Renal cortical epithelial cell (primary cell): ENCODE measurements around the gene HERPUD1. TPM values are rescaled to one million over a fixed set of nuclear protein-coding genes. Genes with fewer than 3 reads are reported as not detected.
"Not testable (repeated sequence)": the region's sequence is repeated elsewhere in the genome, so short reads cannot be mapped to it uniquely, and the experiment has no call there.

Experiments used
- DNase-seq: peaks from one replicate; pipeline ENCODE4 v3.0.0-alpha.2; 2011; ENCODE audit warnings: low read depth
- total RNA-seq: library from RNA; depleted of rRNA; stranded (reverse); fragments of >200 nt; gene quantifications from 2 replicates; pipeline ENCODE4 v1.2.3, GENCODE V29; 2014

Gene HERPUD1
- total RNA-seq, 1 donor from 2014 or later = 252 TPM

GRCh38 chr16:56956076-56956475, 24.1 kb downstream of the HERPUD1 start:
- no peak for DNase-seq

- no peak for DNase-seq
These were observed 24.8 kb downstream of the HERPUD1 start for GRCh38 chr16:56956756-56957155.

GRCh38 chr16:56960681-56961281, 28.8 kb downstream of the HERPUD1 start:
- DNase-seq = no peak

GRCh38 chr16:56961386-56961785, 29.4 kb downstream of the HERPUD1 start:
- no peak for DNase-seq

GRCh38 chr16:56961851-56962281, 29.9 kb downstream of the HERPUD1 start, which contains the start of gene CETP:
TSS of gene CETP (plus strand) at chr16:56961950. CDS start at chr16:56961980, 30 bp downstream.
- DNase-seq = no peak

- DNase-seq = peak; percentile 83
These were observed 32.6 kb downstream of the HERPUD1 start for GRCh38 chr16:56964243-56965148.

- peak; percentile 75 for DNase-seq
These were observed 33.5 kb downstream of the HERPUD1 start for GRCh38 chr16:56965149-56966092.

GRCh38 chr16:56966093-56966475, 34.1 kb downstream of the HERPUD1 start:
- no peak for DNase-seq

GRCh38 chr16:56967733-56968132, 35.8 kb downstream of the HERPUD1 start:
- DNase-seq = peak; percentile 37

GRCh38 chr16:56969769-56970168, 37.8 kb downstream of the HERPUD1 start:
- no peak for DNase-seq

- no peak for DNase-seq
These were observed 39.2 kb downstream of the HERPUD1 start for GRCh38 chr16:56970934-56971767.

- DNase-seq = no peak
These were observed 39.8 kb downstream of the HERPUD1 start for GRCh38 chr16:56971768-56972043.

GRCh38 chr16:56972403-56973293, 40.7 kb downstream of the HERPUD1 start:
- no peak for DNase-seq

GRCh38 chr16:56973294-56973689, 41.4 kb downstream of the HERPUD1 start:
- DNase-seq = no peak

- not testable (repeated sequence) for DNase-seq
These were observed 42.0 kb downstream of the HERPUD1 start for GRCh38 chr16:56973899-56974298.

GRCh38 chr16:56974549-56975300, 42.8 kb downstream of the HERPUD1 start:
- DNase-seq = no peak

- DNase-seq = no peak
These were observed 43.8 kb downstream of the HERPUD1 start for GRCh38 chr16:56975714-56976113.

GRCh38 chr16:56977216-56977615, 45.3 kb downstream of the HERPUD1 start:
- no peak for DNase-seq

GRCh38 chr16:56977823-56978430, 46.0 kb downstream of the HERPUD1 start:
- DNase-seq = no peak
